GM13977 (cell line): Measurements from ENCODE around the gene NBAS.

Experiments used
- DNase-seq: peaks from one replicate; pipeline ENCODE4 v3.0.0; 2012; ENCODE audit warnings: low spot score
- in situ Hi-C: fragments of 300-500 bp; cut with MboI; formaldehyde crosslinking; loops from one replicate; pipeline ENCODE4 v1.12.0; 2022; ENCODE audit warnings: low sequenced_read_pairs, low pct_unique_long_range_greater_than_20kb, mixed read lengths, inconsistent platforms; ENCODE audit not compliant: unreplicated experiment
- TF ChIP-seq, protein P1 (sequence below): IDR thresholded peaks from 2 replicates; pipeline ENCODE4 v1.5.1; 2012; ENCODE audit warnings: mild to moderate bottlenecking, control low read depth; ENCODE audit not compliant: insufficient read depth; ENCODE audit errors: extremely low read depth, missing control alignments

The NBAS gene

DNA sequence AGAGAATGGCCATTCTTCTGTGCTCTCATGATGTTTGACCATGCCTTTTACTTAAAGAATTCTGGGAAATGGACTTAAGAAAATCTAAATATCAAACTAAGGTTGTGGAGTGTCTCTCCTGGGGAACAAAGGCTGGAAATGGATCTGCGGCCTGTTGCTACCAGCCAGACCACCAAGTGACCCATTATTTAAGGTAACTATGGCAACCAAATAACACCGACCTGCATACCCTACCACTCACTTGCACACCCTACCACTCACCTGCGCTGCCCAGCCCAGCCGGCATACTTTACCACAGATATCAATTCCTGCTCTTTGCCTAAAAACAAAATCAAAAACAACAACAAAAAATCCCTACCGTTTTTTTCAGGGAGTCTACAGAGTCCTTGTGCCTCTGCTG lies 203.2 kb downstream of the NBAS start:
- in situ Hi-C loops, result no loop called here
- DNase-seq, result no peak
- TF ChIP-seq, protein P1, sequence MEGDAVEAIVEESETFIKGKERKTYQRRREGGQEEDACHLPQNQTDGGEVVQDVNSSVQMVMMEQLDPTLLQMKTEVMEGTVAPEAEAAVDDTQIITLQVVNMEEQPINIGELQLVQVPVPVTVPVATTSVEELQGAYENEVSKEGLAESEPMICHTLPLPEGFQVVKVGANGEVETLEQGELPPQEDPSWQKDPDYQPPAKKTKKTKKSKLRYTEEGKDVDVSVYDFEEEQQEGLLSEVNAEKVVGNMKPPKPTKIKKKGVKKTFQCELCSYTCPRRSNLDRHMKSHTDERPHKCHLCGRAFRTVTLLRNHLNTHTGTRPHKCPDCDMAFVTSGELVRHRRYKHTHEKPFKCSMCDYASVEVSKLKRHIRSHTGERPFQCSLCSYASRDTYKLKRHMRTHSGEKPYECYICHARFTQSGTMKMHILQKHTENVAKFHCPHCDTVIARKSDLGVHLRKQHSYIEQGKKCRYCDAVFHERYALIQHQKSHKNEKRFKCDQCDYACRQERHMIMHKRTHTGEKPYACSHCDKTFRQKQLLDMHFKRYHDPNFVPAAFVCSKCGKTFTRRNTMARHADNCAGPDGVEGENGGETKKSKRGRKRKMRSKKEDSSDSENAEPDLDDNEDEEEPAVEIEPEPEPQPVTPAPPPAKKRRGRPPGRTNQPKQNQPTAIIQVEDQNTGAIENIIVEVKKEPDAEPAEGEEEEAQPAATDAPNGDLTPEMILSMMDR, result no peak

DNA sequence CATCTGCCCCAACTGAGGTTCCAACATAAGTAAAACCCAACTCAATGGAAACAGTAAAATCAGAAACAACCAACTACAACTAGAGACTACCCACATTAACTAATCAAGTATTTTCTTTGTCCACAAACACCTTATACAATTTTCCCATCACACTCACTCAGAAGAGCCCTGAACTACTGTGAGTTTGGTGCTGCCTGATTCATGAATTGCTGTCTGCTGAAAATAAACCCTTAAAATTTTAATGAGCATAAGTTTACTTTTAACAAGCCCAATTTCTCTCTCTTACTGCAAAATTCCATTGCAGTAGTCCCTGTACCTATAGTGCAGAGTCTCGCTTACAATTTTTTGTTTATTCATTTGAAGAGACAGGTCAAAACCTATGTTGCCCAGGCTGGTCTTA lies 203.9 kb downstream of the NBAS start:
- no peak for DNase-seq
- TF ChIP-seq, protein P1, result no peak
- in situ Hi-C loops, result no loop called here

DNA sequence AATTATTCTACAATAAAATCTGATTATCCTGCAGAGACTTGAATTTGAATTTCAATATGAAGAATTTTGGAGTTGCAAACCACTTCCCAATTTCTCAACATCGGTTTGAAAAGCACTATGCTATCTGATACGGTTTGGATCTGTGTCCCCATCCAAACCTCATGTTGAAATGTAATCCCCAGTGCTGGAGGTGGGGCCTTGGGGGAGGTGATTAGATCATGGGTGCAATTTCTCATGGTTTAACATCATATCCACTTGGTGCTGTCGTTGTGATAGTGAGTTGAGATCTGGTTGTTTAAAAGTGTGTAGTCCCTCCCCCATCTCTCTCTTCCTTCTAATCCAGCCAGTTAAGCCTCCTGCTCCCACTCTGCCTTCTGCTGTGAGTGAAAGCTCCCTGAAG lies 205.7 kb downstream of the NBAS start:
- TF ChIP-seq, protein P1, result no peak
- in situ Hi-C loops, result no loop called here
- DNase-seq, result no peak

DNA sequence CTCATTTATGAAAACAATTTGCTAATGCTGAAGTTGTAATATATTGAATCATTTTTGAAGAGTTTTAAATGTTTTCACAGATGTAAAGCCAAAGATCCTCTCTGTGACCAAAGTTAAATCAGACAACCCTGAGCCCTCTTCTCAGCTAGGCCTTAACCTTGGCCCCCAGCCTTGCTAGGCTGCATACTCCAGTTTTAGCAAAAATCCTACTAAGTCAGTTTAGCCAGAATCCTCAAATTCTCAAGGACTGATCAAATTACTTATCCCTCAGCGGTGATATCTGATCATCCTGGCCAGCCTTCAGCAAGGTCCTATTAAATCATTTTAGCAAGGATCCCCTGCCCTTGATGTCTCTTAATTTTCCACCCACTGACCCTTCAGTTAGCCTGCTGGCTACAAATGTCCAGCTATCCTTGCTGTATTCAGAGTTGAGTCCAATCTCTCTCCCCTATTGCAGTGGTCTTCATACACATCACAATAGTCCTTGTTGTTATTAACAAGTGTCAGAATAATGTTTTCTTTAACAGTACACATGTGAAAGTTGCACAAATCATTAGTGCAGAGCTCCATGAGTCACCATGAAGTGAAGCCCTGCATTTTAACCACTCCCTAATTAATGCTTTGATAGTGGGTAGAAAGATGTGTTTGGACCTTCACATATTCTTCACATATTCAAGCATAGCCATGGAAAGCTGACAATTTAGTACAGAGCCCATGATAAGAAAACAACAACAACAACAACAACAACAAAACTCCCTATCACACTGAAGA lies 206.4 kb downstream of the NBAS start:
- no peak for DNase-seq
- TF ChIP-seq, protein P1, result no peak
- in situ Hi-C loops, result no loop called here

DNA sequence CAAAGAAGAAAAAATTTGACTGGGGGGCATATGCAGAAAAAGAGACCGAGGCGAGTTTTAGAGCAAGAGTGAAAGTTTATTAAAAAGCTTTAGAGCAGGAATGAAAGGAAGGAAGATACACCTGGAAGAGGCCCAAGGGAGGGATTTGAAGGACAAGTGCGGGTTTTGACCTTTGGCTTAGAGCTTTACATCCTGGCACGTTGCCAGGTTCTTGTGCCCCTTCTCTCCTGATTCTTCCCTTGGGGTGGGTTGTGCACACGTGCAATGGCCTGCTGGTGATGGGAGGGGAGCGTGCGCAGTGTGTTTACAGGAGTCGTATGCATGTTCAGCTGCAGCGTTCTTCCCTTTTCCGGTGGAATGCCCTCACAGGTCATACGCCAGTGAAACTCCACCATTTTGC lies 208.8 kb downstream of the NBAS start:
- no peak for DNase-seq
- TF ChIP-seq, protein P1, result no peak
- in situ Hi-C loops, result no loop called here

DNA sequence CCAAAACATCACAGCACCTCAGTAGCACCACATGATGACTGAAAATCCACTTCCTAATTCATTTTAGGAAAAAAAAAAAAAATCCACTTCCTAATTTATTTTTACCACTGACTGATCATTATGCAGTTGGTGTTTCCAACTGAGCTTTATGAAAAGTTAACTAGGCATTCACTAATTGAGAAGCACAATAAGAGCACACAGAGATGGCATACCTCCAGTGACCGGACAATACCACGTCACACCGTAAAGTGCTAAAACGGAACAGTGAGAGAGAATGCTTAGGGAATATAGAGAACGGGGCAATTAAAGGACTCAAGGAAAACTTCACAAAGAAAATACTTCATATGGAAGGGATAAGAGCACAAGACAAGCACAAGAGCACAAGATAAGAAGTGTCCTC lies 212.5 kb downstream of the NBAS start:
- TF ChIP-seq, protein P1, result no peak
- no peak for DNase-seq

More for the DNA sequence above, 212.5 kb downstream of the NBAS start:
- in situ Hi-C loops, result no loop called here
